ENCODE data around the gene FOXP2.

DNA sequence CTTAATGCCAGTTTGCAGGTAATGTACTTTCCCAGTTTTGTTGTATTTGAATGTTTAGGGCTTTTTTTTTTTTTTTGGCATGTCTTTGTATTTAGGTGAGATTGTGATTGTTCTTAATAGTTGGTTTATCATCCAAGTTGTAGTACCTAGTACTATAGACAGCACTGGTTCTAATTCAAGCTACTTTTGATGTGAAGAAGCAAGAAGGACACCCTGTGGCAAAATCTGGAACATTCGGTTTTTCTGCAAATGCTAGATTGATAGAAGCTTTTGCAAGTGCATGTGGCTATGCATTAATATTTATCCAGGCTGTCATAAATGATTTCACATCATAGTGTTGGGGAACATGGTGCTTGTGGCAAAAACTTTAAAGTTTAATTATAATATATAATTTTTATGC, 248.9 kb downstream of the FOXP2 start:
- TF ChIP-seq, protein P1, sequence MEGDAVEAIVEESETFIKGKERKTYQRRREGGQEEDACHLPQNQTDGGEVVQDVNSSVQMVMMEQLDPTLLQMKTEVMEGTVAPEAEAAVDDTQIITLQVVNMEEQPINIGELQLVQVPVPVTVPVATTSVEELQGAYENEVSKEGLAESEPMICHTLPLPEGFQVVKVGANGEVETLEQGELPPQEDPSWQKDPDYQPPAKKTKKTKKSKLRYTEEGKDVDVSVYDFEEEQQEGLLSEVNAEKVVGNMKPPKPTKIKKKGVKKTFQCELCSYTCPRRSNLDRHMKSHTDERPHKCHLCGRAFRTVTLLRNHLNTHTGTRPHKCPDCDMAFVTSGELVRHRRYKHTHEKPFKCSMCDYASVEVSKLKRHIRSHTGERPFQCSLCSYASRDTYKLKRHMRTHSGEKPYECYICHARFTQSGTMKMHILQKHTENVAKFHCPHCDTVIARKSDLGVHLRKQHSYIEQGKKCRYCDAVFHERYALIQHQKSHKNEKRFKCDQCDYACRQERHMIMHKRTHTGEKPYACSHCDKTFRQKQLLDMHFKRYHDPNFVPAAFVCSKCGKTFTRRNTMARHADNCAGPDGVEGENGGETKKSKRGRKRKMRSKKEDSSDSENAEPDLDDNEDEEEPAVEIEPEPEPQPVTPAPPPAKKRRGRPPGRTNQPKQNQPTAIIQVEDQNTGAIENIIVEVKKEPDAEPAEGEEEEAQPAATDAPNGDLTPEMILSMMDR (IDR thresholded peaks at IDR 0.05; ENCODE audit: borderline replicate concordance, extremely low read depth, low read length, poor library complexity, severe bottlenecking): peak; percentile 45
- TF ChIP-seq EZH2 (IDR thresholded peaks at IDR 0.05; ENCODE audit: borderline replicate concordance, low read depth, low read length, severe bottlenecking): no peak
